ENCODE data around the gene ISCA2.

GRCh38 chr14:74515891-74516412 lies 22.4 kb downstream of the ISCA2 start:
- TF ChIP-seq CTCF (IDR thresholded peaks at IDR 0.05), result no peak
- no peak for TF ChIP-seq POLR2A (IDR thresholded peaks at IDR 0.05)
- TF ChIP-seq EP300 (IDR thresholded peaks at IDR 0.05; ENCODE audit: low read depth), result no peak
